GM18907 (cell line): ENCODE results near the gene CCDC69.

Source experiments
- ATAC-seq: cut with Tn5 transposase; IDR thresholded peaks from one replicate; pipeline ENCODE4 v1.9.1; 2021; ENCODE audit warnings: mild to moderate bottlenecking, moderate library complexity; ENCODE audit not compliant: unreplicated experiment

Gene CCDC69

DNA sequence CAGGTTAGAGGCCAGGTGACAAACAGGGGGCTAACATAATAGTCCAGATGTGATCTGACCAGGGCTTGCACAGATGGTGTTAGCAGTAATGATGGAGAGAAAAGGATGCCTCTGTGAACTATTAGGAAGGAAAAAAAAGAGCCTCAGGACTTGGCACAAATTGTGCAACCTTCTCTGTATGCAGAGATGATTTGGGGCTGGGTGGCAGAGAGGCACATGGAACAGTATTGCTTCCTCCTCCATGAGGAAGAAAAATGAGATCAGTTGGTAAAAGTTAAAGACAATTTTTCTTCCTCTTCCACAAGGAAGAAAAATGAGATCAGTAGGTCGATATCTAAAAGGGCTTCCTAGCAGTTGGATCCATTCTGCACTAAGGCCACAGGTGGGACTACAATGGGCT lies 52.4 kb downstream of the CCDC69 start:
- no peak for ATAC-seq

DNA sequence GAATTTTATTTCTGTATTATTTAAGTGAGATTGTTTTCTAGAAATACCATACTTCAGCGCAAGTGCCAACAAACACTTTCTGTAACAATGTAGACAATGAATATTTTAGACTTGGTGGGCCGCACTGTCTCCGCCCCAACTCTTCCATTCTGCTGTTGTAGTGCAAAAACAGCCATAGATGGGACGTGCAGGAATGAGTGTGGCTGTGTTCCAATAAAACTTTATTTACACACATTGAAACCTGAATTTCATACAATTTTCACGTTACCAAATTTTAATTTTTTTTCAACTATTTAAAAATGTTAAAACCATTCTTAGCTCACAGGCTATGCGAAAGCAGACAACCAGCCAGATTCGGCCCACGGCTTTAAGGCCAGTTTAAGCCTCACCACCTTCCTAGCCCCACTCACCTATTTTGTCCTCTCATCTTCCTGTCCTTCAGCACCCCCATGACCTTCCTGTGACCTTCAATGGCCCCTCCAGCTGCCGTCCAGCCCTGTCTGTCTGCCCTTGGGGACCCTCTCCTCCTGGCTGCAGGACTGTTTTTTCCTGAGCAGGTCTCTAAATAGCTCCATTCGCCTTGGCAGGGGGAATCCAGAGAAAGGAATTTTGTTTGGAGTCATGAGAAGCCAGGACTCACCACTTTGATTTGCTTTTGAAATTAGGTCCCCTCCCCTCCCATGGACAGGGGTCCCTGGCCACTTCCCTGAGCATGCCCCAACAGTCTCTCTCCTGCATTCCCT lies 55.1 kb downstream of the CCDC69 start:
- no peak for ATAC-seq

GRCh38 chr5:151167022-151167421 lies 56.9 kb downstream of the CCDC69 start:
- no peak for ATAC-seq

DNA sequence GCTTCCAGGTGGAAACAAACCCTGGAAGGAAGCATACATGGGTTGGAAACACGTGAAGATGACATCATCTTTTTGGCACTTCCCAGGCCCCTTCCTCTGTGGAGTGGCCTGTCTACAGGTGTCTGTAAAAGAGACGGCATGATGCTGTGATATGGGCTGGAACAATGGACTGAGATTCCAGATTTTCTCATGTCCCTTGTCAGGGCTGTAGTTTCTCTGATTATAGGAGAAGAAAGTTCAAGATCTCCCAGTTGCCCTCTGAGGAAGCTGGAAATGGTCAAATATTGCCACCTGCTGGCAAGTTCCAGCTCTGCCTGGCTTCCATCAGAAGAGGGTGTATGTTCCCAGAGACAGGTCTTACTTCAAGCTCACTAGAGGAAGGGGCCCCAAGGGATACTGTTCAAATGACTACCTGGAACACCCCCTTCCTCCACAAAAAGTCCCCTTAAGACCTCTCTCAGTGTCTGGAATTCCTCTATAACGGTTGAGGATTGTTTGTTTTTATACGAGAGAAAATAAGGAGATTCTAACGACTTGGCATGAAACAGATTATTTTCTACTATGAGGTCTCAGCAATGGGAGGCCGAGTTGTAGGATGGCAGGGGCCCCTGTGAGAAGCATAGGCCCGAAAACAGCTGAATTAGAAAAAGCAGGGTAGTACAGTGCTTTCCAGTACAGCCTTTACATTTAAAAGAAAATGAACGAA lies 59.1 kb downstream of the CCDC69 start:
- peak; percentile 92 for ATAC-seq

- no peak for ATAC-seq
These were observed 61.1 kb downstream of the CCDC69 start for GRCh38 chr5:151162776-151163175.

GRCh38 chr5:151159649-151160373 lies 64.1 kb downstream of the CCDC69 start:
- no peak for ATAC-seq

DNA sequence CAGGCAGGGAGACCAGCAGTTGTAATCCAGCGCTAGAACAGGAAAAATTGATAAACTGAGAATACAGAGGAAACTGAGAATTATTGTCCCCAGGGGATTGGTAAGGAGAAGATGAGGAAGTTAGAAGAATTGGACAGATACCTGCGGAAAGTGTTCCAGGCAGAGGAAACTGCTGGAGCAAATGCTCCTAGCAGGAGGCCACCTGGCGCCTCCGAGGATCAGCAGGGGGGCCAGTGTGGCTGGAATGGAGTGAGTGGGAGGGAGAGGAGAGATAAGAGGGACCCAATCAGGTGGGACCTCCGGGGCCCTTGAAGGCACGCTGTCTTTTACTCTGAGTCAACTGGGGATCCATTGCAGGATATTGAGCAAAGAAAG lies 65.6 kb downstream of the CCDC69 start:
- ATAC-seq: no peak

- peak; percentile 38 for ATAC-seq
These were observed 66.2 kb downstream of the CCDC69 start, which contains the start of gene ANXA6 for GRCh38 chr5:151157426-151158286. Gene ANXA6 (minus strand): TSS chr5:151157779. CDS start chr5:151147901, 9,878 bp downstream.

DNA sequence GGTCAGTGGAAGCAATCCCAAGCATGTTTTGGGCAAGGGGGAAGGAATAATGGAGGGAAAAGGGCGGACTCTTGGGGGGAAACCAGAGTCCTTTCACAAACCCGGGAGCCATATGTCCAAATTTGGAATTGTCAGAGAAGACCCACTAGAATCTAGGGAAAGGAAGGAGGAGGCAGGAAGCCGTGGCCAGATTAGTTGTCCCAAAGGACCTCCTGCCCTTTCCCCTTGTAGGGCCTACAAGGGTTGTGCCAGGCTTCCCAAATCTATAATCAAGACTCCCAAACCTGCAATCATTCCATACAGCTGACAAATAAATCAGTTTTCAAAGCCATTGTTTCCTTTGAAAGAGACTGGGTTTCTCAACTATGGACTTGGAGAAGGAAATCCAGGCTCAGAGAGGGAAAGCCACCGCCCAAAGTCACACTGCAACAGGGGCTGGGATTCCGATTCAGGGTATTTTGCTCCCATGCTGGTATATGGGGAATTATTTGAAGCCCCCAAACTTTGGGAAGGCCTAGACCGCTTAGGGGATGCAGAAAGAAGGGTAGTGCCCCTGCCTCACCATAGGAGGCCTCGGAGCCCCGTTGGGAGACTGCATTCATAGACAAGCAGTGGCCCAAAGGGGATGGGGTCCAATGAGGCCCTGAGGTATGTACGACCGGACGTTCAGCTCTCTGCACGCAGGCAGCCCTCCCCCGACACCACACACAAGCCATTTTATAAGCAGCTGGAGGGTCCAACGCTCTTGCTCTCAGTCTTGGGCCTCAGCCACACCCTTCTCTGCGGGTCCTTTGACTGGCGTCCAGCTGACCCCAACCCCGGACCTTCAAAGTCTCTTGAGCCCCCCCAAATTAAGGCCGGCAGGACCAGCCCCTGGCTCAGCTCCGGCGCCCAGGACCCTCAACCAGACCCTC lies 67.1 kb downstream of the CCDC69 start:
- peak; percentile 22 for ATAC-seq

- ATAC-seq: peak; percentile 28
These were observed 68.0 kb downstream of the CCDC69 start for GRCh38 chr5:151155775-151156506.

DNA sequence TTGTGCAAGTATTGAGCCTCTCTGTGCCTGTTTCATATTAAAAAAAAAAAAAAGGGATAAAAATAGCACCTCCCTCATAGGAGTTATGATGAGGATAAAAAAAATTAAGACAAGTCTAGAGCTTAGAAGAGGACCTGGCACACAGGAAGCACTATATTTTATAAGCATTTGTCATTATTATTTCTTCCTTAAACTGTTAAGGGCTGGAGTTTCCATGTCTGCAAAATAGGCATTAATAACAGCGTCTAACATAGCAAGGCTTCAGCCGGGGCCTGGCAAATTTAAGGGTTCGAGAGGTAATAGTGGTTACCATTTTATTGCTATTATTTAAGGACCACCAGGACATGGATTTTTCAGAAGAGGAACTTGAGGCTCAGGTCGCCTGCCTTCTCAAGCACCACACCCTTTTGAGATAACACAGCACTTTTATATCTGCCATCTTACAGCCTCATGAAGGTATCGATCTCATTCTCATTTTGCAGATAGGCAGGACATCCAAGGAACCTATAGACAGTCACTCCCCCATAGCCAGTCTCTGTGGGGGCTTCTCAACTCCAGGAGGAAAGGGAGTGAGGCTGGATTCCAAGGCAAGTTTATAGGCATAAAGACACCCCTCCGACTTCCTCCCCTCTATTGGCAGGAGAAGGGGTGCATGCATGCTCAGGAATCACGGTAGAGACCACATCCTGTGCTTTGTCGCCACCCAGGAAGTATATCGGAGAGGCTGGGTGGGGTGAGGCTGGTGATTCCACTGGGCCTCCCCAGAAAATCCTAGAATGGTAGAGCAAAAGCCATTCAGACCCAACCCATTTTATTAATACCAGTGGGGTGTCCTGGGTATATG lies 68.7 kb downstream of the CCDC69 start:
- peak; percentile 36 for ATAC-seq

- no peak for ATAC-seq
These were observed 70.1 kb downstream of the CCDC69 start for GRCh38 chr5:151153766-151154272.

- no peak for ATAC-seq
These were observed 70.6 kb downstream of the CCDC69 start for GRCh38 chr5:151153300-151153699.

DNA sequence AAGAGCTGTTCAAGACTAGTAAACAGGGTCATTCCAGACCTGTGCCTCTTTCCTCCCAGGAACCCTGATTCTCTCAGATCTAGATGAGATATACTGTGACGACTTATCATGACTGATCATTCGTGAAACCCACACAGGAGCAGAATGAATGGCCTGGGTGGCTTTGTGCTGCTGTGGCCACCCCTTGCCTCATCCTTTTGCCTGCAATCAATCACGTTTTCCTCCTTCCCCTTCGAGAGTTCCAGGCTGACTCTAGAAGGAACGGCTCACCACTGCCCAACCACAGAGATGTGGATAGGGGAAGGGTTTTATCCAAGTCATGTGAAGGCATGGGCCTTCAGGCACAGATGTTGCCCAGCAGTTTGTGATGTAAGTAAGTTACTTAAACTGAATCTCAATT lies 72.1 kb downstream of the CCDC69 start:
- ATAC-seq: peak; percentile 37

DNA sequence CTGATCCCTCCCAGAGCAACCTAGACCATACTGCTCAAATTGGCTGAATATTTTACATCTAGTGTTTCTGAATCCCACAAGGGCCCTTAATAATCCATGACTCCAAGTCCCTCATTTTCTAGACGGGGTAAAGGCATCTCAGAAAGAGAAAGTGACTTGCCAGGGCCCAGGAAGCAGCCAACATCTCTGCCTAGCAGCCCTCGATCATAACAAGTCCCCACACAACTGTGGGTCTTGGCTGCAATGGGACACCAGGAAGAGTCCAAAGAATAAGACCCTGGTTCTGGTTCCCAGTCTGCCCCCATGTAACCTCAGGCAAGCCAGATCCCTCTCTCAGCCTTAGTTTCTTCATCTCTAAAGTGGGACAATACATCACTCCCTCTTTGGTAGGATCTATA lies 72.6 kb downstream of the CCDC69 start:
- no peak for ATAC-seq

GRCh38 chr5:151150471-151151262 lies 73.2 kb downstream of the CCDC69 start:
- peak; percentile 50 for ATAC-seq

DNA sequence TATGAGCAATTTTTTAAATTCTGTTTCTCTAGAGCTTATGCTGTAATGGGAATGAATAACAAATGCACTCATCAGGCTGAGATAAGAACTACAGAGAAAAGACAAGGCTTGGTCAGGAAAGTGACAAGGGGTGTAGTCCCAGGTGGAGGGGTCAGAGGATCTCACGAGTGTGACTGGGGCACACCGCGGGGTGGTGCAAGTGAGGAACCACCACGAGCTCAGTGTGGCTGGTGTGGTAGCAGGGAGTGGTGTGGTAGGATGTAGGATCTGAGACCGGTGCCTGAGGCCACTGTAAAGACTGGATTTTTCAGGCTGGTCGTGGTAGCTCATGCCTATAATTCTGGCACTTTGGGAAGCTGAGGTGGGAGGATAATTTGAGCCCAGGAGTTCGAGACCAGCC lies 75.3 kb downstream of the CCDC69 start:
- ATAC-seq: no peak
